Neural progenitor cell (in vitro differentiated cells): ENCODE results near the gene GGTLC2.

Experiments
- CTCF ChIP-seq: fragments of 200-600 bp; sonication (generic); IDR thresholded peaks from 2 replicates; pipeline ENCODE4 v1.5.1; 2017; ENCODE audit warnings: antibody characterized with exemption, mild to moderate bottlenecking
- EZH2 ChIP-seq: fragments of 200-600 bp; sonication (generic); IDR thresholded peaks from 2 replicates; pipeline ENCODE4 v1.6.1; 2017; ENCODE audit warnings: antibody characterized with exemption, mild to moderate bottlenecking, moderate library complexity
- EZH2phosphoT487 ChIP-seq: fragments of 200-600 bp; sonication (generic); IDR thresholded peaks from 2 replicates; pipeline ENCODE4 v1.6.1; 2017; ENCODE audit warnings: antibody characterized with exemption

- TF ChIP-seq CTCF (no peak), EZH2 (no peak), EZH2phosphoT487 (no peak)
Measured at GRCh38 chr22:22673628-22674027, 29.2 kb downstream of the GGTLC2 start.
